CD4-positive, alpha-beta T cell treated with Interleukin-4 for 4 hours (primary cell): Measurements from ENCODE around the gene SLCO2A1.

Experiments used
- DNase-seq: peaks from one replicate; pipeline ENCODE4 v3.0.0-alpha.2; 2020

Gene SLCO2A1

GRCh38 chr3:133997871-133998635 lies 31.7 kb downstream of the SLCO2A1 start:
- DNase-seq, result no peak

- no peak for DNase-seq
Observed at GRCh38 chr3:133996996-133997395, 32.7 kb downstream of the SLCO2A1 start.

- no peak for DNase-seq
Observed at GRCh38 chr3:133996251-133996661, 33.5 kb downstream of the SLCO2A1 start.

- no peak for DNase-seq
Observed at GRCh38 chr3:133995264-133995663, 34.5 kb downstream of the SLCO2A1 start.

- DNase-seq, result no peak
Observed at GRCh38 chr3:133994166-133994890, 35.4 kb downstream of the SLCO2A1 start.

GRCh38 chr3:133992951-133993620 lies 36.6 kb downstream of the SLCO2A1 start:
- DNase-seq, result no peak

- DNase-seq, result no peak
Observed at GRCh38 chr3:133992381-133992780, 37.3 kb downstream of the SLCO2A1 start.

GRCh38 chr3:133991637-133992036 lies 38.1 kb downstream of the SLCO2A1 start:
- DNase-seq, result no peak

- DNase-seq, result no peak
Observed at GRCh38 chr3:133991209-133991608, 38.5 kb downstream of the SLCO2A1 start.

- DNase-seq, result no peak
Observed at GRCh38 chr3:133989936-133990702, 39.6 kb downstream of the SLCO2A1 start.

- DNase-seq, result no peak
Observed at GRCh38 chr3:133988631-133989161, 41.0 kb downstream of the SLCO2A1 start.

GRCh38 chr3:133987948-133988484 lies 41.7 kb downstream of the SLCO2A1 start:
- no peak for DNase-seq

GRCh38 chr3:133987136-133987535 lies 42.6 kb downstream of the SLCO2A1 start:
- DNase-seq, result no peak

- no peak for DNase-seq
Observed at GRCh38 chr3:133986311-133986710, 43.4 kb downstream of the SLCO2A1 start.

- DNase-seq, result no peak
Observed at GRCh38 chr3:133984975-133985374, 44.8 kb downstream of the SLCO2A1 start.

GRCh38 chr3:133983576-133984560 lies 45.9 kb downstream of the SLCO2A1 start:
- DNase-seq, result no peak

- no peak for DNase-seq
Observed at GRCh38 chr3:133983126-133983525, 46.6 kb downstream of the SLCO2A1 start.

- DNase-seq, result no peak
Observed at GRCh38 chr3:133980550-133980949, 49.2 kb downstream of the SLCO2A1 start.

- DNase-seq, result no peak
Observed at GRCh38 chr3:133980035-133980434, 49.7 kb downstream of the SLCO2A1 start.

GRCh38 chr3:133979553-133979952 lies 50.2 kb downstream of the SLCO2A1 start:
- DNase-seq, result no peak

- DNase-seq, result no peak
Observed at GRCh38 chr3:133977568-133977967, 52.2 kb downstream of the SLCO2A1 start.
